OCI-LY3 (cell line): Measurements from ENCODE around the gene WFS1.

Source experiments
- H2AFZ ChIP-seq: fragments of 200-600, 300-600 bp; shearing (Covaris generic); 2 replicates; pipeline ENCODE4 v1.6.0; 2014; ENCODE audit warnings: antibody characterized with exemption, low read depth, low read length
- H3K27ac ChIP-seq: fragments of 200-600, 300-600 bp; sonication (generic); 2 replicates; pipeline ENCODE4 v1.5.1; 2014; ENCODE audit warnings: mild to moderate bottlenecking, low read length, moderate library complexity, mixed read lengths
- H3K27me3 ChIP-seq: fragments of 200-600, 300-600 bp; sonication (generic); 2 replicates; pipeline ENCODE4 v1.6.1; 2014; ENCODE audit warnings: low read depth, low read length, mixed read lengths
- H3K36me3 ChIP-seq: fragments of 200-600, 300-600 bp; sonication (generic); replicated peaks from 2 replicates; pipeline ENCODE3; 2014; ENCODE audit warnings: low read depth, low read length, mixed read lengths
- H3K4me1 ChIP-seq: fragments of 300-600, 200-600 bp; sonication (generic); 2 replicates; pipeline ENCODE4 v1.6.1; 2014; ENCODE audit warnings: low read length, mixed read lengths
- H3K4me2 ChIP-seq: fragments of 200-600, 300-600 bp; sonication (generic); 2 replicates; pipeline ENCODE4 v1.6.1; 2014; ENCODE audit warnings: low read length, mixed read lengths
- H3K4me3 ChIP-seq: fragments of 300-600, 200-600 bp; sonication (generic); 2 replicates; pipeline ENCODE4 v1.5.1; 2014; ENCODE audit warnings: antibody characterized with exemption, mild to moderate bottlenecking, low read length, moderate library complexity
- H3K79me2 ChIP-seq: fragments of 300-600, 200-600 bp; shearing (Covaris generic); 2 replicates; pipeline ENCODE4 v1.6.1; 2014; ENCODE audit warnings: mild to moderate bottlenecking, low read length, mixed read lengths
- H3K9ac ChIP-seq: fragments of 300-600, 200-600 bp; shearing (Covaris generic); 2 replicates; pipeline ENCODE4 v1.6.0; 2014; ENCODE audit warnings: mild to moderate bottlenecking, low read length, moderate library complexity
- H3K9me3 ChIP-seq: fragments of 200-600, 300-600 bp; shearing (Covaris generic); 2 replicates; pipeline ENCODE4 v1.6.1; 2014; ENCODE audit warnings: low read length, mixed read lengths; ENCODE audit not compliant: insufficient read depth
- H4K20me1 ChIP-seq: fragments of 200-600, 300-600 bp; sonication (generic); 2 replicates; pipeline ENCODE4 v1.6.1; 2016; ENCODE audit warnings: low read length, mixed read lengths; ENCODE audit not compliant: insufficient read depth
- EZH2phosphoT487 ChIP-seq: fragments of 200-600 bp; shearing (Covaris generic); IDR thresholded peaks from 2 replicates; pipeline ENCODE4 v1.6.1; 2018; ENCODE audit warnings: antibody characterized with exemption, mixed run types, low read depth
- TF ChIP-seq, protein P1 (sequence below): fragments of 200-600, 300-600 bp; sonication (generic); IDR thresholded peaks from 2 replicates; pipeline ENCODE4 v1.5.1; 2014; ENCODE audit warnings: antibody characterized with exemption, low read length, low read depth

WFS1 gene

DNA sequence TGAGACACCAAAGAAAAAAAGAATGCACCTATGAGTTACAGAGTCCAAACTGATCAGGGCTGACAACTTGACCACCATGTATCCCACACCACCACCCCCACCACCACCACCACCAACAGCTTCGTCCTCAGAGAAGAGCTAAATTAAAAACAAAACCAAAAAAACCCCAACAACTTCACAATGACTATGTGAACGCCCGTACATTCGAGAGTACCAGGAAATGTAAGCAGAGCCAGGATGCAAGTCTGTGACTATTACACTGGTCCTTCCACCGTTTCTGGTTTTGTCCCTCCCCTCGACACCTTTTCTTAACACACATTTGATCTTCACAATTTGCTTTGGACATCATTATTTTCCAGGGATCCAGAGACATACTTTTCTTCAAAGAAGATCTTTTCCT, 51.0 kb downstream of the WFS1 start:
- Histone ChIP-seq H2AFZ (no peak overlapping the region), H3K4me2 (no peak overlapping the region), H3K4me1 (no peaks in the 10 kb centered on the region), H3K9me3 (no peaks in the 10 kb centered on the region), H3K9ac (no peak overlapping the region), H3K27ac (no peak overlapping the region), H3K79me2 (no peaks in the 10 kb centered on the region), H3K27me3 (peaks cover 8% of the 10 kb centered on the region; the same call in 1 of the 2 replicates), H4K20me1 (no peaks in the 10 kb centered on the region), H3K4me3 (no peak overlapping the region), H3K36me3 (no peaks in the 10 kb centered on the region)
- TF ChIP-seq EZH2phosphoT487 = no peak
- TF ChIP-seq, protein P1, sequence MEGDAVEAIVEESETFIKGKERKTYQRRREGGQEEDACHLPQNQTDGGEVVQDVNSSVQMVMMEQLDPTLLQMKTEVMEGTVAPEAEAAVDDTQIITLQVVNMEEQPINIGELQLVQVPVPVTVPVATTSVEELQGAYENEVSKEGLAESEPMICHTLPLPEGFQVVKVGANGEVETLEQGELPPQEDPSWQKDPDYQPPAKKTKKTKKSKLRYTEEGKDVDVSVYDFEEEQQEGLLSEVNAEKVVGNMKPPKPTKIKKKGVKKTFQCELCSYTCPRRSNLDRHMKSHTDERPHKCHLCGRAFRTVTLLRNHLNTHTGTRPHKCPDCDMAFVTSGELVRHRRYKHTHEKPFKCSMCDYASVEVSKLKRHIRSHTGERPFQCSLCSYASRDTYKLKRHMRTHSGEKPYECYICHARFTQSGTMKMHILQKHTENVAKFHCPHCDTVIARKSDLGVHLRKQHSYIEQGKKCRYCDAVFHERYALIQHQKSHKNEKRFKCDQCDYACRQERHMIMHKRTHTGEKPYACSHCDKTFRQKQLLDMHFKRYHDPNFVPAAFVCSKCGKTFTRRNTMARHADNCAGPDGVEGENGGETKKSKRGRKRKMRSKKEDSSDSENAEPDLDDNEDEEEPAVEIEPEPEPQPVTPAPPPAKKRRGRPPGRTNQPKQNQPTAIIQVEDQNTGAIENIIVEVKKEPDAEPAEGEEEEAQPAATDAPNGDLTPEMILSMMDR = no peak

DNA sequence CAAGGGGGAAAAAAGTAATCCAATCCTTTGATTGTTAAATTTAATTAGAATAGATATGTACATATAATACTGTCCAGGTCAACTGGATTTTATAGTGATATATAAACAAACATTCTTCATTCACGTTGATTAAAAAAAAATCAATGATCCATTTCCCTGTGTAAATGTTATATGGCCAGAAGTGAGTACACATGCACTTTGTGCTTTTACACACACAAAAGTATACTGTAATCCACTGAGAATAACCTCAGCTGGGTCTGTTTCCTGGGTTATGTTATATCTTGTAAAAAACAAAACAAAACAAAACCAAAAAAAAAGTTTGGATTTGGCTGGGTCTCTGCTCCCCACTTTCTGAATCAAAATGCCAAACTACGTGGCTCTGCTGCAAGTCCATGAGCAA, 51.7 kb downstream of the WFS1 start:
- no peak for TF ChIP-seq EZH2phosphoT487
- TF ChIP-seq, protein P1 = no peak

DNA sequence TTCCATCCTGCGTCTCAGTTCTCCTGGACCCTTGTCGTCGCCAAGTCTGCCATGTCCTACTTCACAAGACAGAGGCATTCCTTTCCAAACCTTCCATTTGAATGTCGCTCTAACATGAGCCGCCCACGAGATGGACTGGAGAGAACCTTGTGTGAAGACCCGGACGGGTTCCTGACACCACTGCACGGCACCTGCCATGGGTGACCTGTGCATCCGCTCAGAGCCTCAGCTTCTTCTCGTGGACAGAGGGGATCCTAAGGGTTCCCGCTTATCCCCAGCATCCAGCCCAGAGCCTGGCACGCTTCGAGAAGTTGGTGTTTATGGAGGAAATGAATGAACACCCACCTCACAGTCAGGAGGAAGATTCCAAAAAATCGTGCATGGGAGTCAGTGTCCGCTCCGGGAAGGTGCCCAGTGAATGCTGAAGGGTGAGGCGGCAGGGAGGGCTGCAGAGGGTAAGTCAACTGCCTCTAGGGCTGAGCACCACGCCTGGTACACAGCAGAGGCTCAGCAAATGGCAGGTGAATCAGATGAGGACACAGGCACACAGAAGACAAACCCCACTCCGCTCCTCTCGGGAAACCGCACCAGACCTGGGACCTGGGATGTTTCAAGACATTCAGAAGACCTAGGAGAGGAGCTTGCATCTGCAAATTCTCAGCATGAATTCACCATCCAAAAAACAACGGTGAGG, 52.6 kb downstream of the WFS1 start:
- H3K4me2 ChIP-seq = no peak overlapping the region

More for the DNA sequence above, 51.7 kb downstream of the WFS1 start:
- H3K27me3 ChIP-seq = peaks cover 8% of the 10 kb centered on the region; the same call in 1 of the 2 replicates
- no peak overlapping the region for H3K27ac ChIP-seq
- no peaks in the 10 kb centered on the region for H3K79me2 ChIP-seq
- no peaks in the 10 kb centered on the region for H3K36me3 ChIP-seq
- no peak overlapping the region for H2AFZ ChIP-seq
- H3K4me2 ChIP-seq = no peak overlapping the region
- H3K9me3 ChIP-seq = no peaks in the 10 kb centered on the region
- H3K9ac ChIP-seq = no peak overlapping the region
- no peaks in the 10 kb centered on the region for H3K4me1 ChIP-seq
- H4K20me1 ChIP-seq = no peaks in the 10 kb centered on the region
- H3K4me3 ChIP-seq = no peak overlapping the region

More for the DNA sequence above, 52.6 kb downstream of the WFS1 start:
- Histone ChIP-seq H3K36me3 (no peaks in the 10 kb centered on the region), H2AFZ (no peak overlapping the region), H3K4me1 (no peaks in the 10 kb centered on the region), H3K27me3 (peaks cover 8% of the 10 kb centered on the region; the same call in 1 of the 2 replicates), H3K79me2 (no peaks in the 10 kb centered on the region), H3K9me3 (no peaks in the 10 kb centered on the region), H3K4me3 (no peak overlapping the region), H3K9ac (no peak overlapping the region), H3K27ac (no peak overlapping the region), H4K20me1 (no peaks in the 10 kb centered on the region)
- no peak for TF ChIP-seq EZH2phosphoT487
- TF ChIP-seq, protein P1 = no peak
